GM10248 (cell line): ENCODE data around the gene TCP11L2.

Experiments
- CTCF ChIA-PET: fragments of 300-600 bp; sonication (Branson Sonifier 250); formaldehyde crosslinking; extraction: SDS; loops from one replicate; lab custom pipeline; 2021; ENCODE audit warnings: antibody characterized with exemption; lab: Yijun Ruan, JAX
- POLR2A ChIA-PET: fragments of 350-650 bp; sonication (Branson Sonifier 250); formaldehyde crosslinking; extraction: SDS; loops from one replicate; lab custom pipeline; 2020; ENCODE audit warnings: antibody characterized with exemption; lab: Yijun Ruan, JAX
- DNase-seq: peaks from one replicate; pipeline ENCODE4 v3.0.0; 2012; ENCODE audit errors: extremely low spot score
- CTCF ChIP-seq: IDR thresholded peaks from 2 replicates; pipeline ENCODE4 v1.5.1; 2012; ENCODE audit warnings: mild to moderate bottlenecking, low read depth; ENCODE audit errors: extremely low read depth, missing control alignments, control extremely low read depth

Gene TCP11L2

GRCh38 chr12:106329231-106329982 lies 26.9 kb downstream of the TCP11L2 start:
- no peak for DNase-seq
- ChIA-PET CTCF (interaction anchor here (2.1 kb wide), 1 partner anchor 9 kb away, joined by 5 read pairs; no protein-coding TSS in a partner anchor), POLR2A (no interaction called here)
- no peak for TF ChIP-seq CTCF

- DNase-seq = no peak
- TF ChIP-seq CTCF = no peak
- ChIA-PET CTCF (interaction anchor here (1.2 to 2.0 kb wide), 3 partner anchors 14 to 108 kb away, joined by 3 to 6 read pairs (median 4); no protein-coding TSS in a partner anchor), POLR2A (no interaction called here)
Observed at GRCh38 chr12:106331599-106331998, 29.1 kb downstream of the TCP11L2 start.

- ChIA-PET CTCF (interaction anchor here (1.0 to 2.2 kb wide), 5 partner anchors 9 to 105 kb away, joined by 3 to 6 read pairs (median 5); partner anchors contain the start of gene POLR3B), POLR2A (no interaction called here)
- TF ChIP-seq CTCF = no peak
- DNase-seq = no peak
Observed at GRCh38 chr12:106332536-106332935, 30.0 kb downstream of the TCP11L2 start.

GRCh38 chr12:106333010-106333409 lies 30.5 kb downstream of the TCP11L2 start:
- no peak for TF ChIP-seq CTCF
- ChIA-PET POLR2A (no interaction called here), CTCF (interaction anchor here (1.0 to 2.2 kb wide), 4 partner anchors 9 to 53 kb away, joined by 3 to 6 read pairs (median 4); partner anchors contain the start of gene POLR3B)
- DNase-seq = no peak

- POLR2A ChIA-PET = no interaction called here
- TF ChIP-seq CTCF = no peak
- DNase-seq = no peak
- CTCF ChIA-PET = interaction anchor here (1.0 to 2.2 kb wide), 3 partner anchors 13 to 54 kb away, joined by 3 to 6 read pairs (median 5); partner anchors contain the start of gene POLR3B
Observed at GRCh38 chr12:106333756-106334155, 31.2 kb downstream of the TCP11L2 start.

- TF ChIP-seq CTCF = no peak
- ChIA-PET POLR2A (no interaction called here), CTCF (interaction anchor here (1.3 to 2.6 kb wide), 4 partner anchors 9 to 21 kb away, joined by 3 to 8 read pairs (median 5); partner anchors contain the start of gene POLR3B)
- no peak for DNase-seq
Observed at GRCh38 chr12:106341086-106341877, 38.7 kb downstream of the TCP11L2 start.
